Endothelial cell of umbilical vein (primary cell): ENCODE data around the gene TRIM40.

ENCODE experiments used
- CTCF ChIP-seq, 2 donors: IDR thresholded peaks; 1 replicate in 1 of 2; 2 replicates in 1 of 2; pipeline ENCODE4 v1.5.1; 2011; ENCODE audit warnings: low read length in 2 of 2, mild to moderate bottlenecking in 2 of 2, moderate library complexity in 2 of 2, control low read depth in 1 of 2, inconsistent platforms in 1 of 2, low read depth in 1 of 2; ENCODE audit not compliant: insufficient read depth in 1 of 2; ENCODE audit errors: extremely low read depth in 1 of 2
- EZH2 ChIP-seq: IDR thresholded peaks from 2 replicates; pipeline ENCODE4 v1.6.1; 2012; ENCODE audit warnings: borderline replicate concordance, low read depth, mild to moderate bottlenecking, moderate library complexity, low read length, inconsistent platforms; ENCODE audit not compliant: severe bottlenecking
- FOS ChIP-seq: IDR thresholded peaks from 2 replicates; pipeline ENCODE4 v1.6.1; 2011; ENCODE audit warnings: mild to moderate bottlenecking, low read length, moderate library complexity, borderline replicate concordance; ENCODE audit not compliant: insufficient read depth
- JUN ChIP-seq: IDR thresholded peaks from 2 replicates; pipeline ENCODE4 v1.6.1; 2011; ENCODE audit warnings: borderline replicate concordance, low read depth; ENCODE audit not compliant: insufficient read length, insufficient read depth
- MAX ChIP-seq: IDR thresholded peaks from 2 replicates; pipeline ENCODE4 v1.6.1; 2011; ENCODE audit not compliant: insufficient read depth, insufficient read length
- MYC ChIP-seq: IDR thresholded peaks from one replicate; pipeline ENCODE4 v1.6.1; 2011; ENCODE audit warnings: mild to moderate bottlenecking, low read depth, low read length
- POLR2A ChIP-seq: IDR thresholded peaks from 2 replicates; pipeline ENCODE4 v1.6.1; 2012; ENCODE audit warnings: low read depth, mild to moderate bottlenecking, control low read depth, low read length
- POLR2AphosphoS5 ChIP-seq: IDR thresholded peaks from 2 replicates; pipeline ENCODE4 v1.6.1; 2012; ENCODE audit warnings: low read depth, mild to moderate bottlenecking, control low read depth, low read length, moderate library complexity; ENCODE audit not compliant: insufficient read depth

- TF ChIP-seq POLR2AphosphoS5 (no peak), EZH2 (no peak), CTCF (IDR thresholded peaks at IDR 0.05; ENCODE audit: extremely low read depth in 1 of 2, insufficient read depth in 1 of 2, low read depth in 1 of 2, low read length in 2 of 2) (no peak), MAX (no peak), POLR2A (no peak), MYC (no peak), FOS (no peak), JUN (no peak)
Measured at GRCh38 chr6:30102414-30102969, 33.4 kb upstream of the TRIM40 start.
